Prostate gland (tissue), 2 donors: ENCODE results near the gene VLDLR.

Experiments
- CTCF ChIP-seq, 4 experiments: fragments of 200-600 bp in 2 of 4; fragments of 450-650 bp in 2 of 4; sonication (generic) in 2 of 4; IDR thresholded peaks; 1 replicate in 3 of 4; 2 replicates in 1 of 4; pipeline ENCODE4 v1.5.1; 2016 to 2019; ENCODE audit warnings: antibody characterized with exemption in 4 of 4, mild to moderate bottlenecking in 2 of 4, moderate library complexity in 2 of 4
- POLR2A ChIP-seq: fragments of 450-650 bp; IDR thresholded peaks from one replicate; pipeline ENCODE4 v1.6.1; 2016; ENCODE audit warnings: antibody characterized with exemption, mild to moderate bottlenecking
- POLR2AphosphoS5 ChIP-seq: sonication (generic); formaldehyde crosslinking; IDR thresholded peaks from one replicate; pipeline ENCODE4 v1.6.1; 2017; ENCODE audit warnings: antibody characterized with exemption

- TF ChIP-seq CTCF (IDR thresholded peaks at IDR 0.05): no peak
- TF ChIP-seq POLR2AphosphoS5: no peak
- no peak for TF ChIP-seq POLR2A
Measured at GRCh38 chr9:2673161-2673560, 51.6 kb downstream of the VLDLR start.
